Parathyroid adenoma (tissue), 2 donors: ENCODE measurements around the gene DYSF.

ENCODE experiments used
- H2AFZ ChIP-seq: fragments of 300-600 bp; sonication (generic); one replicate; pipeline ENCODE4 v1.7.0; 2017; ENCODE audit warnings: antibody characterized with exemption, mild to moderate bottlenecking
- H3K27ac ChIP-seq: fragments of 300-600 bp; sonication (generic); one replicate; pipeline ENCODE4 v1.7.0; 2017
- H3K27me3 ChIP-seq: fragments of 300-600 bp; sonication (generic); one replicate; pipeline ENCODE4 v1.7.0; 2017; ENCODE audit warnings: low read length; ENCODE audit not compliant: control insufficient read depth, insufficient read depth
- H3K36me3 ChIP-seq: fragments of 300-600 bp; sonication (generic); one replicate; pipeline ENCODE4 v1.7.0; 2017; ENCODE audit warnings: low read length; ENCODE audit not compliant: control insufficient read depth, insufficient read depth
- H3K4me1 ChIP-seq: fragments of 300-600 bp; sonication (generic); one replicate; pipeline ENCODE4 v1.7.0; 2017; ENCODE audit warnings: control low read depth
- H3K4me2 ChIP-seq: fragments of 300-600 bp; sonication (generic); one replicate; pipeline ENCODE4 v1.7.0; 2017; ENCODE audit warnings: low read length
- H3K4me3 ChIP-seq: fragments of 300-600 bp; sonication (generic); one replicate; pipeline ENCODE4 v1.7.0; 2017; ENCODE audit warnings: low read depth, low read length
- H3K79me2 ChIP-seq: fragments of 300-600 bp; sonication (generic); one replicate; pipeline ENCODE4 v1.7.0; 2017; ENCODE audit warnings: control low read depth
- H3K9ac ChIP-seq: fragments of 300-600 bp; sonication (generic); one replicate; pipeline ENCODE4 v1.7.0; 2017; ENCODE audit warnings: mild to moderate bottlenecking
- H3K9me3 ChIP-seq: fragments of 300-600 bp; sonication (generic); one replicate; pipeline ENCODE4 v1.7.0; 2017; ENCODE audit warnings: low read length; ENCODE audit not compliant: control insufficient read depth
- CTCF ChIP-seq: fragments of 300-600 bp; sonication (generic); IDR thresholded peaks from one replicate; pipeline ENCODE4 v1.7.0; 2017; ENCODE audit warnings: antibody characterized with exemption, mild to moderate bottlenecking
- donor health status: primary hyperparathyroidism.

Gene DYSF

GRCh38 chr2:71419145-71419544 is 34.2 kb upstream of the DYSF start:
- H3K4me3 ChIP-seq, result no peak overlapping the region
- no peaks in the 10 kb centered on the region for H3K9me3 ChIP-seq
- H3K4me2 ChIP-seq, result no peak overlapping the region
- H3K27ac ChIP-seq, result no peak overlapping the region
- H3K27me3 ChIP-seq, result no peaks in the 10 kb centered on the region
- no peak for TF ChIP-seq CTCF
- no peak overlapping the region for H2AFZ ChIP-seq
- H3K4me1 ChIP-seq, result peaks cover 4% of the 10 kb centered on the region
- H3K79me2 ChIP-seq, result no peaks in the 10 kb centered on the region
- H3K9ac ChIP-seq, result no peak overlapping the region
- no peaks in the 10 kb centered on the region for H3K36me3 ChIP-seq

GRCh38 chr2:71419976-71420375 is 33.4 kb upstream of the DYSF start:
- H3K27me3 ChIP-seq, result no peaks in the 10 kb centered on the region

GRCh38 chr2:71422786-71423185 is 30.6 kb upstream of the DYSF start:
- no peaks in the 10 kb centered on the region for H3K9me3 ChIP-seq
- no peaks in the 10 kb centered on the region for H3K4me1 ChIP-seq
- TF ChIP-seq CTCF, result no peak
- no peak overlapping the region for H3K27ac ChIP-seq
- no peak overlapping the region for H3K9ac ChIP-seq
- H3K4me2 ChIP-seq, result no peak overlapping the region
- no peak overlapping the region for H3K4me3 ChIP-seq
- no peak overlapping the region for H2AFZ ChIP-seq
- H3K27me3 ChIP-seq, result no peaks in the 10 kb centered on the region
- H3K36me3 ChIP-seq, result no peaks in the 10 kb centered on the region
- no peaks in the 10 kb centered on the region for H3K79me2 ChIP-seq

More at GRCh38 chr2:71419976-71420375, 33.4 kb upstream of the DYSF start:
- no peak for TF ChIP-seq CTCF
- Histone ChIP-seq H3K4me3 (no peak overlapping the region), H3K27ac (no peak overlapping the region), H2AFZ (no peak overlapping the region), H3K9ac (no peak overlapping the region), H3K4me1 (peaks cover 4% of the 10 kb centered on the region), H3K36me3 (no peaks in the 10 kb centered on the region), H3K79me2 (no peaks in the 10 kb centered on the region), H3K4me2 (no peak overlapping the region), H3K9me3 (no peaks in the 10 kb centered on the region)

GRCh38 chr2:71423817-71424420 is 29.4 kb upstream of the DYSF start:
- Histone ChIP-seq H3K27ac (no peak overlapping the region), H3K9me3 (no peaks in the 10 kb centered on the region), H3K4me2 (no peak overlapping the region), H3K27me3 (no peaks in the 10 kb centered on the region), H3K79me2 (no peaks in the 10 kb centered on the region), H3K9ac (no peak overlapping the region), H3K4me3 (no peak overlapping the region), H3K4me1 (no peaks in the 10 kb centered on the region), H2AFZ (no peak overlapping the region), H3K36me3 (no peaks in the 10 kb centered on the region)
- TF ChIP-seq CTCF, result no peak

GRCh38 chr2:71426721-71427120 is 26.6 kb upstream of the DYSF start:
- Histone ChIP-seq H3K4me3 (no peak overlapping the region), H3K27me3 (no peaks in the 10 kb centered on the region), H3K9ac (no peak overlapping the region), H3K4me1 (no peaks in the 10 kb centered on the region), H3K27ac (no peak overlapping the region), H3K4me2 (no peak overlapping the region), H3K9me3 (no peaks in the 10 kb centered on the region), H2AFZ (no peak overlapping the region), H3K36me3 (no peaks in the 10 kb centered on the region), H3K79me2 (no peaks in the 10 kb centered on the region)
- TF ChIP-seq CTCF, result no peak
